Esophagus squamous epithelium (tissue), 5 donors: Measurements from ENCODE around the gene ANKRD13D. TPM values are rescaled to one million over a fixed set of nuclear protein-coding genes. Genes with fewer than 3 reads are reported as not detected.

ENCODE experiments used
- DNase-seq: peaks from one replicate; lab custom pipeline; 2025; lab: John Stamatoyannopoulos, UW
- H3K27ac ChIP-seq, 4 donors: fragments of 200-600 bp; sonication (generic); one replicate each; pipeline ENCODE4 v1.5.1; 2016 to 2019; ENCODE audit warnings: mild to moderate bottlenecking in 1 of 4
- H3K27me3 ChIP-seq, 4 donors: fragments of 200-600 bp; sonication (generic); 1 replicate in 3 of 4; 2 replicates in 1 of 4; pipeline versions ENCODE4 v1.5.1 to v1.6.0; 2017 to 2021; ENCODE audit warnings: antibody characterized with exemption in 1 of 4
- H3K36me3 ChIP-seq, 3 donors: fragments of 200-600 bp; sonication (generic); one replicate each; pipeline ENCODE4 v1.5.1; 2016 to 2019
- H3K4me1 ChIP-seq, 3 donors: fragments of 200-600 bp; sonication (generic); one replicate each; pipeline ENCODE4 v1.5.1; 2017 to 2019
- H3K4me3 ChIP-seq, 4 donors: fragments of 200-600 bp; sonication (generic); 1 replicate in 3 of 4; 2 replicates in 1 of 4; pipeline ENCODE4 v1.5.1; 2016 to 2019; ENCODE audit warnings: mild to moderate bottlenecking in 2 of 4, moderate library complexity in 1 of 4
- H3K9me3 ChIP-seq, 3 donors: fragments of 200-600 bp; sonication (generic); one replicate each; pipeline ENCODE4 v1.5.1; 2016 to 2019
- CTCF ChIP-seq, 6 experiments: fragments of 450-650 bp in 4 of 6; fragments of 200-600 bp in 2 of 6; sonication (generic) in 2 of 6; IDR thresholded peaks; one replicate each; pipeline ENCODE4 v1.5.1; 2016 to 2019; ENCODE audit warnings: antibody characterized with exemption in 6 of 6, mild to moderate bottlenecking in 4 of 6, moderate library complexity in 4 of 6
- POLR2A ChIP-seq, 4 donors: fragments of 450-650 bp; IDR thresholded peaks; one replicate each; pipeline ENCODE4 v1.6.1; 2017; ENCODE audit warnings: antibody characterized with exemption in 4 of 4, mild to moderate bottlenecking in 4 of 4, moderate library complexity in 3 of 4
- WGBS, 2 donors: methylation state at CpG; one replicate each; pipeline ENCODE4 v1.1.5; 2018; 5-methylcytosine and 5-hydroxymethylcytosine counted together
- intact Hi-C: fragments of 100-400 bp; cut with DNase I; formaldehyde crosslinking; loops from one replicate; pipeline ENCODE4 v1.15.0; 2022
- total RNA-seq, 4 donors: library from RNA; depleted of rRNA; stranded (reverse); fragments of >200 nt; gene quantifications; one replicate each; pipeline ENCODE4 v1.1.0, GENCODE V29; 2016
- donor health status: DM: yes; HTN: yes; CAD: no.

ANKRD13D gene
- total RNA-seq, 4 donors from 2014 or later = 27.4 to 50.6 (median 41.6) TPM

- Histone ChIP-seq H3K4me1 (peaks cover 57 to 85% (median 62%) of the 10 kb centered on the region in 3 donors), H3K27ac (peak overlapping the region; percentile 88 to 98 (median 97)), H3K9me3 (no peaks in the 10 kb centered on the region), H3K27me3 (no peaks in the 10 kb centered on the region), H3K36me3 (peaks cover 38 to 76% (median 42%) of the 10 kb centered on the region in 3 donors), H3K4me3 (peak overlapping the region in 2 of 4 donors; percentile 33 to 61)
- intact Hi-C loops = no loop called here
- no peak for DNase-seq
- 50 to 58% methylated on average over 1 to 8 of the region's 14 CpGs for WGBS, 2 donors
- TF ChIP-seq POLR2A (IDR thresholded peaks at IDR 0.05) (no peak), CTCF (IDR thresholded peaks at IDR 0.05) (no peak)
Measured at GRCh38 chr11:67278135-67278938, 10.8 kb upstream of the ANKRD13D start.

- Histone ChIP-seq H3K4me3 (no peak overlapping the region), H3K4me1 (peaks cover 50 to 85% (median 55%) of the 10 kb centered on the region in 3 donors), H3K9me3 (no peaks in the 10 kb centered on the region), H3K36me3 (peaks cover 43 to 82% (median 49%) of the 10 kb centered on the region in 3 donors), H3K27ac (peak overlapping the region; percentile 88 to 98 (median 97)), H3K27me3 (no peaks in the 10 kb centered on the region)
- TF ChIP-seq CTCF (IDR thresholded peaks at IDR 0.05) (no peak), POLR2A (IDR thresholded peaks at IDR 0.05) (no peak)
- intact Hi-C loops = no loop called here
- no peak for DNase-seq
- WGBS, 2 donors = 74 to 86% methylated on average over 3 to 8 of the region's 14 CpGs
Measured at GRCh38 chr11:67278939-67279588, 10.0 kb upstream of the ANKRD13D start.

- peaks cover 50 to 82% (median 56%) of the 10 kb centered on the region in 3 donors for H3K36me3 ChIP-seq
- intact Hi-C loops = no loop called here
- peak overlapping the region in 3 of 4 donors; percentile 97 to 98 (median 97) for H3K27ac ChIP-seq
- H3K4me3 ChIP-seq = no peak overlapping the region
- 58 to 73% methylated on average over 2 to 8 of the region's 17 CpGs for WGBS, 2 donors
- H3K9me3 ChIP-seq = no peaks in the 10 kb centered on the region
- peaks cover 43 to 82% (median 48%) of the 10 kb centered on the region in 3 donors for H3K4me1 ChIP-seq
- TF ChIP-seq CTCF (IDR thresholded peaks at IDR 0.05) = no peak
- no peak for TF ChIP-seq POLR2A (IDR thresholded peaks at IDR 0.05)
- no peaks in the 10 kb centered on the region for H3K27me3 ChIP-seq
- DNase-seq = no peak
Measured at GRCh38 chr11:67279589-67280340, 9.3 kb upstream of the ANKRD13D start.

- Histone ChIP-seq H3K9me3 (no peaks in the 10 kb centered on the region), H3K4me1 (peaks cover 37 to 76% (median 42%) of the 10 kb centered on the region in 3 donors), H3K27me3 (no peaks in the 10 kb centered on the region), H3K27ac (peak overlapping the region in 3 of 4 donors; percentile 97 to 98 (median 97)), H3K36me3 (peaks cover 56 to 82% (median 62%) of the 10 kb centered on the region in 3 donors), H3K4me3 (no peak overlapping the region)
- DNase-seq = no peak
- intact Hi-C loops = no loop called here
- WGBS, 2 donors = 56 to 75% methylated on average over 4 to 7 of the region's 13 CpGs
- TF ChIP-seq POLR2A (IDR thresholded peaks at IDR 0.05) (no peak), CTCF (IDR thresholded peaks at IDR 0.05) (no peak)
Measured at GRCh38 chr11:67280341-67280787, 8.7 kb upstream of the ANKRD13D start.
